Progenitor cell of endocrine pancreas (in vitro differentiated cells): Measurements from ENCODE around the gene NELFB. TPM values are rescaled to one million over a fixed set of nuclear protein-coding genes. Genes with fewer than 3 reads are reported as not detected.

Experiments
- DNase-seq: peaks from one replicate; pipeline ENCODE4 v3.0.0; 2021; ENCODE audit warnings: low spot score; ENCODE audit not compliant: unreplicated experiment
- H3K27ac Mint-ChIP-seq: 2 replicates; pipeline ENCODE4 v1.8.0; 2021; ENCODE audit warnings: mild to moderate bottlenecking, moderate library complexity, mixed read lengths
- H3K27me3 Mint-ChIP-seq: 2 replicates; pipeline ENCODE4 v1.8.0; 2021; ENCODE audit warnings: mixed read lengths
- H3K36me3 Mint-ChIP-seq: 2 replicates; pipeline ENCODE4 v1.8.0; 2022; ENCODE audit warnings: mixed read lengths; ENCODE audit not compliant: insufficient read depth
- H3K4me1 Mint-ChIP-seq: 2 replicates; pipeline ENCODE4 v1.8.0; 2021; ENCODE audit warnings: low read depth, mixed read lengths
- H3K4me3 Mint-ChIP-seq: 2 replicates; pipeline ENCODE4 v1.8.0; 2021; ENCODE audit warnings: low read depth, mild to moderate bottlenecking, moderate library complexity, mixed read lengths
- H3K9me3 Mint-ChIP-seq: 2 replicates; pipeline ENCODE4 v1.8.0; 2021; ENCODE audit warnings: low read depth, mixed read lengths
- total RNA-seq: library from RNA; stranded (reverse); gene quantifications from 2 replicates; pipeline ENCODE4 v1.2.1, GENCODE V29; 2021
- TF ChIP-seq, protein P1 (sequence below): fragments of 200-600 bp; sonication (generic); IDR thresholded peaks from one replicate; pipeline ENCODE4 v1.5.0; 2021; ENCODE audit warnings: antibody characterized with exemption, mild to moderate bottlenecking; ENCODE audit not compliant: unreplicated experiment

The NELFB gene
- total RNA-seq, 1 donor from 2014 or later, result 62.3 TPM

DNA sequence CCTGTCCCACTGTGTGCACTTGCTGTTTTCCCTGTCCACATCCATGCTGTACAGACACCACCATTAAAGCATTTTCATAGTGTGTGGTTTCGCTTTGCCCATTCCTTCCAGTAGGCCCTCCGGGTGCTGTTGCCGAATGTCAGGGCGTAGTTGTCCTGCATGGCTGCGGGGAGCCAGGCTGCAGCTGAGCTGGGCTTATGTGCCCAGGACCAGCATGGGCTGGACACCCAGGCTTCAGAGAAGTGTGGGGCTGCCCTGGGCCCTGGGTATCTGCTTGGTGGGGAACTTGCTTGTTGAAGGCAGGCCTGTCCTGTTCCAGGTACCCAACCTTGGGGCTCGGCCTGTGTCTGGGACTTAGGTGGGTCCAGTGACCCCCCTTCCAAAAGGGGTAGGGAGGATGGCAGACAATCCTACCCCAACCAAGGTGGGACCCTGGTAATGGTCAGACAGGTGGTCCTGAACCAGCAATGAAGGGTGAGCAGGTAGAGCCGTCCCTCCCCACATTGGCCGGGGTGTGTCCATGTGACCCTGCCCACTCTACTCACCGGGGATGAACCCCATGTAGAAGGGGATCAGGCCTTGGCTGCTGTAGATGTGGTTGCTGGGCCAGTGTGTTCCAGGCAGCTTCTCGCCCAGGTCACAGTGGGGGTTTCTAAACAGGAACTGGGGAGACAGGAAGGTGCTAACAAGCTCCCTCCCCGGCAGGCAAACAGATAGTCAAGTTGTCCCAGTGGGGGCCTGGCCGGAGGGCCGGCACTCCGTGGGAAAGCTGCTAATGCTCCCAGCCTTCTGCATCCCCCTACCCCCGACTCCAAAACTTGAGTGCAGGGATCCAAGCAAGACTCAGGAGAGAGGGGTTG, 11.3 kb upstream of the NELFB start:
- DNase-seq, result no peak
- Mint-ChIP-seq H3K36me3 (peaks cover 10% of the 10 kb centered on the region), H3K4me3 (peak overlapping the region; percentile 31), H3K27me3 (peaks cover 5% of the 10 kb centered on the region), H3K27ac (no peak overlapping the region), H3K4me1 (peaks cover 19% of the 10 kb centered on the region), H3K9me3 (no peaks in the 10 kb centered on the region)
- TF ChIP-seq, protein P1, sequence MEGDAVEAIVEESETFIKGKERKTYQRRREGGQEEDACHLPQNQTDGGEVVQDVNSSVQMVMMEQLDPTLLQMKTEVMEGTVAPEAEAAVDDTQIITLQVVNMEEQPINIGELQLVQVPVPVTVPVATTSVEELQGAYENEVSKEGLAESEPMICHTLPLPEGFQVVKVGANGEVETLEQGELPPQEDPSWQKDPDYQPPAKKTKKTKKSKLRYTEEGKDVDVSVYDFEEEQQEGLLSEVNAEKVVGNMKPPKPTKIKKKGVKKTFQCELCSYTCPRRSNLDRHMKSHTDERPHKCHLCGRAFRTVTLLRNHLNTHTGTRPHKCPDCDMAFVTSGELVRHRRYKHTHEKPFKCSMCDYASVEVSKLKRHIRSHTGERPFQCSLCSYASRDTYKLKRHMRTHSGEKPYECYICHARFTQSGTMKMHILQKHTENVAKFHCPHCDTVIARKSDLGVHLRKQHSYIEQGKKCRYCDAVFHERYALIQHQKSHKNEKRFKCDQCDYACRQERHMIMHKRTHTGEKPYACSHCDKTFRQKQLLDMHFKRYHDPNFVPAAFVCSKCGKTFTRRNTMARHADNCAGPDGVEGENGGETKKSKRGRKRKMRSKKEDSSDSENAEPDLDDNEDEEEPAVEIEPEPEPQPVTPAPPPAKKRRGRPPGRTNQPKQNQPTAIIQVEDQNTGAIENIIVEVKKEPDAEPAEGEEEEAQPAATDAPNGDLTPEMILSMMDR, result no peak

- H3K36me3 Mint-ChIP-seq, result peaks cover 10% of the 10 kb centered on the region
- no peak for DNase-seq
These were observed 10.4 kb upstream of the NELFB start for GRCh38 chr9:137244486-137245449.

GRCh38 chr9:137245450-137246421, 9.4 kb upstream of the NELFB start:
- TF ChIP-seq, protein P1, result no peak
- DNase-seq, result no peak
- Mint-ChIP-seq H3K27me3 (peaks cover 5% of the 10 kb centered on the region), H3K4me3 (no peak overlapping the region), H3K9me3 (no peaks in the 10 kb centered on the region), H3K4me1 (peaks cover 12% of the 10 kb centered on the region), H3K27ac (no peak overlapping the region), H3K36me3 (peaks cover 10% of the 10 kb centered on the region)

More at GRCh38 chr9:137244486-137245449, 10.4 kb upstream of the NELFB start:
- TF ChIP-seq, protein P1, result no peak
- Mint-ChIP-seq H3K9me3 (no peaks in the 10 kb centered on the region), H3K4me1 (peaks cover 13% of the 10 kb centered on the region), H3K27me3 (peaks cover 5% of the 10 kb centered on the region), H3K4me3 (no peak overlapping the region), H3K27ac (no peak overlapping the region)

GRCh38 chr9:137247135-137247915, 7.8 kb upstream of the NELFB start:
- Mint-ChIP-seq H3K9me3 (no peaks in the 10 kb centered on the region), H3K4me3 (no peak overlapping the region), H3K36me3 (peaks cover 8% of the 10 kb centered on the region), H3K4me1 (peaks cover 10% of the 10 kb centered on the region), H3K27me3 (peaks cover 5% of the 10 kb centered on the region), H3K27ac (no peak overlapping the region)
- DNase-seq, result no peak
- TF ChIP-seq, protein P1, result no peak
